Left renal cortex interstitium (tissue), 4 donors: ENCODE data around the gene IER2. TPM values are rescaled to one million over a fixed set of nuclear protein-coding genes. Genes with fewer than 3 reads are reported as not detected.

Source experiments
- DNase-seq, 4 donors: peaks; one replicate each; pipeline ENCODE4 v3.0.0-alpha.2; 2013; ENCODE audit warnings: low read depth in 4 of 4, low spot score in 2 of 4, missing footprints in 1 of 4
- polyA plus RNA-seq, 4 donors: library from polyadenylated mRNA; unstranded; fragments of 120-200 nt; gene quantifications; one replicate each; pipeline ENCODE4 v1.2.1, GENCODE V29; 2013; ENCODE audit not compliant: insufficient read length in 4 of 4

The IER2 gene, protein sequence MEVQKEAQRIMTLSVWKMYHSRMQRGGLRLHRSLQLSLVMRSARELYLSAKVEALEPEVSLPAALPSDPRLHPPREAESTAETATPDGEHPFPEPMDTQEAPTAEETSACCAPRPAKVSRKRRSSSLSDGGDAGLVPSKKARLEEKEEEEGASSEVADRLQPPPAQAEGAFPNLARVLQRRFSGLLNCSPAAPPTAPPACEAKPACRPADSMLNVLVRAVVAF
- polyA plus RNA-seq: 100 to 1,000 TPM in 1 of 4 donors, 10 to 100 TPM in 3; 55.3 to 160 (median 80.0) TPM

DNA sequence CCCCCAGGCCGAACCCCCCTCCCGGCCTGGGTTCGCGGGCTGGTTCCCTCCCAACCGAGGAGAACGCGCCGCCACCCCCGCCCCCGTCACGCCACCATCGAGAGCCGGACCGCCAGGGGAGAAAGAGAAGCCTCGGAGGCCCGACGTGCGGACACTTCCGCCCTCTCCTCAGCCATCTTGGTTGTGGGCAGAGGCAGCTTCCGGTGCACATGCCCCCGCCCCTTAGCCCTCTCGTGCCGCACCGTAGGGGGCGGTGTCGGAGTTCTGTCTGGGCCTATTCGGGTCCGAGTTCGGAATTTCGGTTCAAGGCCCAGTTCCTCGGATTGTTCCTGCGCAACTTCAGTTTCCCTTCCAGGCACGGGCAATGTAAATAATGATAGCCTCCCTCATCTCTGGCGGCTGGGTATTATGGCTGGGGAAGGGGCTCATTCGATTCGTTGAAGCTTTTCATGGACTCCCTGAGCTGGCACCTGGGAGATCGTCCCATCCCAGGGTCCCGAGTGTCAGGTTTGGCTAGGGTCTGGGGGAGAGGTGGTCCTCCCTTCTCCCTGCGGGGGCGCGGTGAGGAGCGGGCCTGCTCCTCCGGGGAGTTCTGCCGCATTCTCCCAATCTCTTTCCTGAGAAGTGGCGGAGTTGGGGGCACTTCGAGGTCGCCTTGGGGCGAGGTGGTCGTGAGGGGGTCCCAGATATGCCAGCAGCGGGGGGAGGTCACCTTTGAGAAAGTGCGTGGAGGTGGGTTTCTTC, at the start of gene IER2, which contains the start of gene STX10:
Gene IER2 (plus strand): TSS at position 225 of the 744 bp plus-strand sequence. CDS start 2,776 bp downstream, outside the sequence.
Gene STX10 (minus strand): TSS at position 189 of the 744 bp plus-strand sequence. CDS start 202 bp downstream, outside the sequence.
- DNase-seq: peak; percentile 83 to 90 (median 86)

DNA sequence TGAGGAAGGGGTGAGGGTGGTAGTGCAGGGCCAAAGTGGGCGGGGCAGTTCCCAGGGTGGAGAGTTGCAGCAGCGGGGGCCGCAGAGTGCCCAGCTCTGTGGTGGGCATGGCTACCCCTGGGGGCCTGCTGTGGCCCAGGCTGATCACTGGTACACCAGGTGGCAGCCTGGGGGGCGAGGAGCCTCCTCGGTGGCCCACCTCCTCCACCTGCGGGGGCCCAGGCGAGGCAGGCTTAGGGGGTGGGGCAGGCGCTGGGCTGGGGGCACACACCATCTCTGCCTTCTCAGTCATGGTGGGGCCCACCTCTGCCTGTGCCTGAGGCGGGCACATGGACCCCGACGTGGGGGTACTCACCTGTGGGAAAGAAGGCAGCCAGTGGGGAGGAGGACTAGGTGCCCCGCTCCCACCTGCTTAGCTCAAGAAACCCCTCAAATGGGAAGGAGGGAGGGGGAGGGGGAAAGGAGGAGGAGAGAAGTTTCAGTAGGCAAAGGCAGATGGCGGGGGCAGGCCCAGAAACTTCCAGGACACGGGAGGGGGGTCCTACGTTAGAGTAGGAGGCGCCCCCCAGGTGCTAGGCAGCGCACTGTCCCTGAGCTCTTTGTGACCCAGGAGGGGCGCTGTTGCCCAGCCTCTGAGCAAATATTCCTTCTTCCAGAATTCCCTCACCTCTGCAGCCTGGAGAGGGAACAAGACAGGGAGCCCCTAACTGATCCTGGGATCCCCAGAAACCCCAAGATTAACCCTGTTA, 49.2 kb upstream of the IER2 start:
- DNase-seq: no peak

DNA sequence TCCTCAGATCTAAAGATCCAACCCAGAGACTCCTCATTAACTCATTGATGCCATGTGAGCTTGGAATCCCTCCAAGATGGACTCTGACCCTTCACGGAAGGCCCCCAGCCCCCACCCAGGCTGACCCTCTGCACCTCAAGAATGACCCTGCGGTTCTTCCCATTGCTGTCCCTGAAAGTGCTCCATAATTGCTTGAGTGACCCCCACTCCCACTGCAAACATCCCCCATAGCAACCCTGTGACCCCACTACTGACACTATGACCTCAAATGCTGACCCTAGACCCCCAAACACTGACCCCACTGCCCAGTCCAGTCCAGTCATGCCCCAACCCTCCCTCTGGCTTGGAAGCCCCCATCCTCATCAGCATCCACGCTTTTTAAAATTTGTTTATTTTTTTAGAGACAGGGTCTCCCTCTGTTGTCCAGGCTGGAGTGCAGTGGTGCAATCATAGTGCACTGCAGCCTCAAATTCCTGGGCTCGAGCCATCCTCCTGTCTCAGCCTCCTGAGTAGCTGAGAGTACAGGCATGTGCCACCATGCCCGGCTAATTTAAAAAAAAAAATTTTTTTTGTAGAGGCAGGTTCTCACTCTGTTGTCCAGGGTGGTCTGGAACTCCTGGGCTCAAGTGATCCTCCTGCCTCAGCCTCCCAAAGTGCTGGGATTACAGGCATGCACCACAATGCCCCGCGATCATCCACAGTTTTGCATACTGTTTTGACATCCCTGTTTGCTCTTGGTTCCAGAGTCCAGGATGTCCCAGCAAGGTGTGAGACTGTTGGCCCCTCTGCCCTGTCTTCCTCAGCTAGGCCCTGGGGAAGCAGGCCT, 48.4 kb upstream of the IER2 start:
- DNase-seq: no peak

DNA sequence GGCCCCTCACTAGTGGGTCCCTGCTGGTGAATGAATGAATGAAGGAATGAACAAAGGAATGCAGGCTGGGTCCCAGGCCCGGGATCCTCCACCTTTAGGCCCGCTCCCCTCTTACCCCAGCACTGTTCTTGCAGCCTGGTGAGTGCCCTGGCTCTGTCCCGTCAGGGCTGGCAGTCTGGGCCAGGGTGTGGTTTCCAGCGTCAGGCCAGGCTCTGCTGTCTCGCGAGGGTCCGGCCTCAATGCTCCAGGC, 47.9 kb upstream of the IER2 start:
- DNase-seq: no peak

DNA sequence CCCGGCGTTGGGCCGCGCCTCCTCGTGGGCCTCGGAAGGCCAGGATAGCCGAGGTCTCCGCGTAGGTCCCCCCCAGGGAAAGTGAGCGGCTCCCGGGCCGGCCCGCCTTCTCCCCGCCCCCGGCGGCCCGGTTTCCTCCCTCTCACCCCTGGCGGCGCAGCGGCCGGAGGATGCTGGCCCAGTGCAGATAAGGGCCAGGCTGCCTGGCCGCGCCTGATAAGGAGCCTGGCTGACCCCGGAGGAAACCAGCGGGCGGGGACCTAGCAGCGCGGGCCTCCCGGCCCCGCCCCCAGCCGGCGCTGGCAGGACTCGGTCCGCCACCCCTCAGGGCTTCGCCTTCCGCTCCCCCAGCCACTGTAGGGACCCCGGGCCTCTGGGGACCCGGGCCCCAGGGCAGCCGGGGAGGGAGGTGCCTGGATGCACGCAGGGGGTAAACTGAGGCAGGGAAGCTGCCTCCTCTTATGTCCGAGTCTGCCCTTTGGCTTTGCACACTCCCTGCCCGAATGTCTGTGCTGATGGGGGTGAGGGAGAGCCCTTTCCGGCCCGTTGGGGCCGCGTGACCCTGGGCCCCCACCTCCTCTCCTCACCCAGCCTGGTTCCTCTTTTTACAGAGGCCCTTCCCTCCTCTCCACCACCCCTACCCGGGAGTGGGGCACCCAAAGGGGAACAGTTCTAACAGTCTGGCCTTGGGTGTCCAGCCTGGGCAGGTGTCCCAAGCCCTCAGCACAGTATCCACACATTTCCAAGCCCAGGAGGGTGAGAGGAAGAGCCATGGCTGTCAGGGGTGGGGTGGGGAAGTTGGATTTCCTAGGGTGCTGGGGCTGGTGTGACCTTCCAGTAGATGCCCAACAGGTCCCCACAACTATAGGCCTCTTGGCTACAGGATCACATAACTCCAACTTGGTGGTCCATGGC, 47.3 kb upstream of the IER2 start, which contains the start of gene LYL1:
Gene LYL1 (minus strand): TSS at position 193 of the 915 bp plus-strand sequence. CDS start 1,687 bp downstream, outside the sequence.
- no peak for DNase-seq

DNA sequence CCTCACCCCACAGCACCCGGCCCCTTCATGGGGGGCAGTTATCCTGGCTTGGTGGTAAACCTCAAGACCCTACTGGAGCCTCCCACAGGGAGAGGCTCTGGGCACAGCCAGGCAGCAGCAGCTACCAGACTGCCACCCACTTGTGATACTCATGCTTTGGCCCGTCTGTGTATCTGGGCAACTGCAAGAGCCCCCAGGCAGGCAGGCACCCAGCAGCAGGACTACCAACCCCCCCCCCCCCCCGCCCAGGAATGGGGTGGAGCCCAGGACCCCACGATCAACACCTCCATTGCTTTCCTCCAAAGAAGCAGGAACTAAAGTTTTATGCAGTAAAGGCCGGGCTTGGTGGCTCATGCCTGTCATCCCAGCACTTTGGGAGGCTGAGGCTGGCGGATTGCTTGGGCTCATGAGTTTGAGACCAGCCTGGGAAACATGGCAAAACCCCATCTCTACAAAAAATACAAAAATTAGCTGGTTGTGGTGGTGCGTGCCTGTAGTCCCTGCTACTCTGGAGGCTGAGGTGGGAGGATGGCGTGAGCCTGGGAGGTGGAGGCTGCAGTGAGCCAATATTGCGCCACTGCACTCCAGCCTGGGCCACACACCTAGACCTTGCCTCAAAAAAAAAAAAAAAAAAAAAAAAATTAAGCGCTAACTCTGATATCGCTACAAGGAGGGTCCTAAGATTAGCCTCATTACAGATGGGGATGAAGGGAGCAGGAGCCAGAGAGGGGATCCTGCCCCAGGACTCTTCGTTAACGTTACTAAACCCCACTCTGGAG, 46.4 kb upstream of the IER2 start:
- DNase-seq: no peak

DNA sequence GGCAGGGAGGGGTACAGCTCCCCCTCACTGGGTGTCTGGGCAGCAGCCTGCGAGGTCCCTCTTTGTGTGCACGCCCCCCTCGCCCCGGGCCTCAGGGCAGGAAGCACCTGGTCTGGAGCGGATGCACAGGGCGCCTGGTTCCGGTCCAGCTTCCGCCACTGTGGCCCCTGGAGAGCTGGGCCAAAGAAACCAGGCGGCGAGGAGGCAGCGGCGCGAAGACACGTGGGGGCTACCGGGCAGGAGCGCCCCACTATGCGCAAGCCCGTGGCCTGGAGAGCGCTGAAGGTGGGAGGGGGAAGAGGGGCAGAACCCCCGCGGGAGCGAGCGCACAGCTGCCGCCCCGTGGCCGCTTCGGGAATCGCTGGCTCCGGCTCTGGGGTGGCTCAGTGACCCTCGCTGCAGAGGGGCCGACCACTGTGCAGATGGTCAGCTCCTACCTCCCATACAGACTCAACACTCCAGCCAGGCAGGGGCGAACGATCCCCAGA, 45.8 kb upstream of the IER2 start:
- no peak for DNase-seq

DNA sequence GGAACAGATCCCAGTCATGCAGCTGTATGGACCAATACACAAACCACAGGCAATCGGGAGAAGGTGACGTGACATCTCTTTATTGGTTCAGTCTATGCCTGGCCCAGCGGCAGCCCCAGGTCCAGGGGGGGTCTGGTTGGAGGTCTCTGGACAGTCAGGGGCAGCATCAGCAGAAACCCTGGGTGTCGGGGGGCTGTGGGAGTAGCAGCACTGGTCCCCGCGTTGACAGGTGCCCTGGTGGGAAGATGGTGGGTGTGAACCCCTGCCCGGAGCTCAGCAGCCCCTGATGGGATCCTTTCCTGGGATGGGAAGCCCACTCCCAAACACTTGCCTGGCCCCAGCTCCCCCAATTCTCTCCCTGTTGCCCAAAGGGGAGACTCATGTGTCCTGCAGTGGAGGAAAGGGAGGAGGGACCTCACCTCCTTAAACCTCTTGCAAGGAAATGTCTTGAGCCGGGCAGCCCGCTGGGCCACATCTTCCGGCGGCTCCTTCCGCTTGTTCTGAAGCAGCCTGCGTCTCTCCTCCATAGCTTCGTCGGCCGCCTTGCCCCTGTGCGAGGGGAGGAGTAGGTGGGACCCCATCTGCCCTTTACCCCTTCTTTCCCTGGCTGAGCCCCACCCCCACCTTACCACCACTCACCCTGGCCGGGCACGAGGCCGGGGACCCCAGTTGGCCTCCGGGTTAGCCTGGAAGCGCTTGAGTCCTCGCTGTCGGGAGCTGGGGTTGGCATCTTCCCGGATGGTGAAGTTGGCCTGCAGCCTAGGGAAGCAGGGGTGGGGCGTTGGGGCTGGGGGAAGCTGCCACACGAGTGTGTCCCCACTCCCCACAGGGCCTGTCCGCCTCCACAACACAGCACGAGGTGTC, 45.1 kb upstream of the IER2 start:
- DNase-seq: no peak

DNA sequence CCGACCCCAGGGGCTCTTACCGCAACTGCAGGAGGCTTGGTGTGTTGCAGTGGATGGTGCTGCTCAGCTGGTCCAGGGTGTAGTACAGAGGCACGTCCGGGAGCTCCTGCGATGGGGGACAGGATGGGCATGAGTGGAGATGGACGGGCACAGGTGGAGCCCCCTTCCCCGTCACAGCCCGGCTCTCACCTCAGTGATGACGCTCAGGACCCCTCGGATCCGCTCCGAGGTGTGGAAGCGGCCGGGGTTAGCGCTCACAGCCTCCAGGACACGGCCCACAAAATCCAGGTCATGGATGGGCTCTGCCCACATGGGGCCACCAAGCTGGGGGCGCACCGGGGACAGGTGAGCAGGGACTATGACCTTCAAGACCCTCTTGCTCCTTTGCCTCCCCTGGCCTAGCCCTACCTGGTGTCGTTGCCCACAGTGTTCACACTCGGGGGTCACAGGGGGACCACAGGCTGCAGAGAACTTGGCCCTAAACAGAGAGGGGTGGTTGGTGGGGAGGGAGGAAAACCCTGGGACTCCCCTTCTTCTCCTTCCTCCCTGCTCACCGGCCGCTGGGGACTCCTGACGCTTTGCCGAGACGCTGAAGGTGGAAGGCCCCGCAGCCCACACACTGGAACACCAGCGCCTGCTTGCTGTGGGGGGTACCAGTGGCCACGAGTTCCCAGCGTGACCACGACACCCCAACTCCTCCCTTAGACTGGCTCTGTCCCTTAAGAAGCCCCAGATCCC, 40.7 kb upstream of the IER2 start:
- DNase-seq: no peak

DNA sequence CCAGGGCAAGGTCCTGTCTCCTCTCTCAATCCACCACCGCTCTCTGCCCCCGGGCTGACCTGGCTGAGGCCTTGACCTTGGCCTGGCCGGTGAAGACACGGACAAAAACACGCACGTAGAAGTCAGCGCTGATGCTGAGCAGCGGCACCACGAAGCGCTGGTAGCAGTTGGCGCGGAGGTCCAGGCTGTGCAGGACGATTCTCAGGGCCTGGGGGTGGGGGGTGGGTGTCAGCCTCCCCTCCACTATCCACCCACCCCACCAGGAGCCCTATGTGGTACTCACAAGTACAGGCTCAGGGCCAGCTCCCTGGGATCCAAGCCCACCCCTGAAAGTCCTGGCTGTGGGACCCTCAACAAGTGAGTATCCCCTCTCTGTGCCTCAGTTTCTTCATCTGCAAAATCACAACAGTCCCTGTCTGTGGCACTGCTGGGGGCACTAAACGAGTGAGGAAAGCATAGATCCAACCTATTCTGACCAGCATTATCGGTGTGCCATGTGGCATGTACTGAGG, 40.1 kb upstream of the IER2 start:
- no peak for DNase-seq

DNA sequence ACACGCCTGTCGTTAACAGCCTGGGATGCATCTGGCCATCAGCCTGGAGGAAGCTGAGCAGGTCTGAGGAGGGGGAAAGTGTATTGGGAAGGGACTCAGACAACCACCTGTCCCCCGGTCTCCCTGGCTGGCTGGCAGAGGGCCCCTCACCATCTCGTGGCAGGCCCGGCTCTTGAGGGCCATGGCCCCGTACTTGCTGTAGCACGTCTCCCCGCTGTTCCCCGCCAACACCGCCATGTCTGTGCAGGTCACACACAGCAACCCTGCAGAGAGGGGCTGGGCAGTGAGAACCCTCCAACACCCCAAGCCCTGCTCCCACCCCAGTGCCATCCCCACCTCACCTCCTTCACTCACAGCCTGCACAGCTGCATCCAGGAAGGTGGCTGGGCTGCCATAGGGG, 37.7 kb upstream of the IER2 start:
- no peak for DNase-seq

DNA sequence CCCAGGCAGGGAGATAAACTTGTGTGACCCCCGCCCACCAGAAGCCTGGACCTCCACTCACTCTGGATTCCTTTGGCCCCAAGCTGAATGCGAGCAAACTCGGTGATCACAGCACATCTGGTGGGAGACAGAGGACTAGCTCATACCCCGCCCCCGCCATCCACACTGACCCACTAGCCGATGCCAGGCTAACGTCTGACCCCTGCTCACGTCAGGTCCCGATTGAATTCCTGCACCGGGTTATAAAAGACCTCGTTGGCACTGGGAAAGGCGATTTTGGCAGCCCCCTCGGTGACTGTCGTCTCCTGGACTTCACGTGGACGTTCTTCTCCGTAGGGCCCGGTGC, 34.3 kb upstream of the IER2 start:
- DNase-seq: no peak

DNA sequence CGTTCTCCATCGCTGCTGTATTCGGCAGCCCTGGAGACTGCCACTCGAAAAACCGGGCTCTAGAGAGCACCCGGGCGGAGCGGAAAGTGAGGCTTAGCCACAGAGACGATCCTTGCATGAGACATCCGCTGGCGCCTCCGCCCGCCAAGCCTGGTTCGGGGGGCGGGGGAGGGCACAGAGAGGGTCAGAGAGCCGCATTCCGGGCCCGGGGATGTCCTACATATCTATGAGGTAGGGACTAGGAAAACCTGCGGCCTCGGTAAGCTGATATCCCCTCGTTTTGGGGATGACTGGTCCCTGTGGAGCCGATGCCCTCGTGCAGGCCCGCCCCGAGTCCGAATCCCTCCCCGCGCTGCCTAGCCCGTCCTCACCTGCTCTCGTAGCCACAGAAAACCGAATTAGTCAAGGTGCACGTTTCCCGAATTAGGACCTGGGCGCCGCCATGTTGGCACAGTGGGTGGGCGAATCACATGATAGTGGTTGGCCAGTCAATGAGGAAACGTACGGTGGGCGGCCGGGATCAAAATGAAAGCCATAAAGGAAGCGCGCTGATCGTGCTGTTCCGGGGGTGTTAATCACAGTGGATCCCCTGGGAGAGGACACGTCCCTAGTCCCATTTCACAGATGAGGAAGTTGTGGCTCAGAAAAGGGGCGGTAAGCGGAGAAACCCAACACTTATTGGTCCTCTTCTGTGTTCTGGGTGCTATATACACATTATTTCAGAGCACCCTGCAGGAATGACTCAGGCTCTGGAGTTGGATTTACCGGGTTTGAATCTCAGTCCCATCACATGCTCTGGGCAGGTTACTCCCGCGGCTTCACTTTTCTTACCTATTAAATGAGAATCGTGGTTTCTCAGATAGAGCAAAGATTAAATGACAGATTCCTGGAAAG, 33.7 kb upstream of the IER2 start, which contains the start of gene TRMT1:
Gene TRMT1 (minus strand): TSS at position 459 of the 894 bp plus-strand sequence. CDS start 341 bp downstream, at position 118.
- peak in 3 of 4 donors; percentile 77 to 88 (median 87) for DNase-seq

DNA sequence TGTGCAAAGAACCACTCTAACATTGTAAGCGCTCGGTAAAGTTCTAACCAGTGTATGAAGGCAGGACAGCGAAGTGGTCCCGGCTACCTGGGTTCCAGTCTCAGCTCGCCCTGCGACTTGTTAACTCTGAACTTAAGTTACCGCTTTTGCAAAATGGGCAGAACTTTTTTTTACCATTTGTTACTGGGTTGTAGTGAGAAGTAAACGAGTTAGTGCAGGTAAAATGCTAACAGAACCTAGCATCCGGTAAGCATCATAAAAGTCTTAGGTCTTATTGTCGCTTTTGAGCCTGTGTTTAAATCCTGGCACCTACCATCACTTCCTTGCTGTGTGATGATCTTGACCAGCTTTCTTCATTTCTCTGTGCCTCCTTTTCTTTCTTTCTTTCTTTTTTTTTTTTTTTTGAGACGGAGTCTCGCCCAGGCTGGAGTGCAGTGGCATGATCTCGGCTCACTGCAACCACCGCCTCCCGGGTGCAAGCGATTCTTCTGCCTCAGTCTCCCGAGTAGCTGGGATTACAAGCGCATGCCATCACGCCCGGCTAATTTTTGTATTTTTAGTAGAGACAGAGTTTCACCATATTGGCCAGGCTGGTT, 32.9 kb upstream of the IER2 start:
- no peak for DNase-seq

DNA sequence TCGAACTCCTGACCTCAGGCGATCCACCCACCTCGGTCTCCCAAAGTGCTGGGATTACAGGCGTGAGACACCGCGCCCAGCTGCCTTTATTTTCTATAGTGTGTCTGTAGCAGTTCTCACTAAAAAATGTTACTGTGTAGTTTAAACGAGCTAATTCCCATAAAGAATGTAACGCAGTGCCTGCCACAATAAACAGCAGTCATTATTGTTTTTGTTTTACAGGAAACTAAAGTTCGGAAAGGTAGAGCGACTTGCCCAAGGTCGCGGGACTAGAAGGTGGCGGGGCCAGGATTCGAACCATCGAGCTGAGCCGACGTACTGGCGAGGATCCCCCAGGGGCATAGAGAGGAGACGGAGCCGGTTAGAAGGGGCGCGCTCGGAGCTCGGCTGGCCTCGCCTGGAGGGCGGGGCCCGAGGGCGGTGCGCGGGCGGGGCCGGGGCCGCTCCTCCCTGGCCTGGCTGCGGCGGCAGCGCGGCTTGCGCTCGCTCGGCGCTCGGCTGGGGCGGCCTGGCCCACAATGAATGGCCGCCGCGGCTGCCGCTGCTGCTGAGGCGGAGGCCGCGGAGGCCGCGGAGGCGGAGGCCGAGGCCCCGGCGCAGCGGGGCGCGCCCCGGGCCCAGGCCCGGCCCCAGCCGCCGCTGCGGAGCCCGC, 32.3 kb upstream of the IER2 start, which contains the start of gene NACC1:
Gene NACC1 (plus strand): TSS at position 493 of the 652 bp plus-strand sequence. CDS start 16,944 bp downstream, outside the sequence.
- DNase-seq: peak in 3 of 4 donors; percentile 69 to 81 (median 75)
